HepG2 (cell line): ENCODE data around the gene TUBB4B. TPM values are rescaled to one million over a fixed set of nuclear protein-coding genes. Genes with fewer than 3 reads are reported as not detected.
A peak's percentile ranks its signal among the peaks of the same experiment; 100 is the strongest.

ENCODE experiments used
- DMAP1 ChIP-seq: IDR thresholded peaks from 2 replicates; pipeline ENCODE4 v1.6.1; 2016
- EHMT2 ChIP-seq: fragments of 200-600 bp; sonication (generic); IDR thresholded peaks from 2 replicates; pipeline ENCODE4 v1.7.0; 2017; ENCODE audit warnings: antibody characterized with exemption, low read depth, low read length, borderline replicate concordance
- GPN1 ChIP-seq: sonication (generic); formaldehyde crosslinking; IDR thresholded peaks from 2 replicates; pipeline ENCODE4 v1.5.1; 2020; ENCODE audit warnings: missing genetic modification reagents, borderline replicate concordance
- HNRNPK ChIP-seq: fragments of 200-400 bp; formaldehyde crosslinking; IDR thresholded peaks from 2 replicates; pipeline ENCODE4 v1.6.1; 2018; ENCODE audit warnings: low read length, low read depth, moderate library complexity, mild to moderate bottlenecking; ENCODE audit not compliant: poor library complexity, severe bottlenecking
- IKZF1 ChIP-seq: fragments of 450-650 bp; IDR thresholded peaks from 2 replicates; pipeline ENCODE4 v1.7.1; 2016
- JDP2 ChIP-seq: sonication (generic); formaldehyde crosslinking; IDR thresholded peaks from 2 replicates; pipeline ENCODE4 v1.8.1; 2022; ENCODE audit warnings: missing genetic modification reagents, borderline replicate concordance
- KLF13 ChIP-seq: sonication (generic); formaldehyde crosslinking; IDR thresholded peaks from 2 replicates; pipeline ENCODE4 v1.4.0; 2020; ENCODE audit warnings: mild to moderate bottlenecking, missing genetic modification reagents
- PAWR ChIP-seq: sonication (generic); formaldehyde crosslinking; IDR thresholded peaks from 2 replicates; pipeline ENCODE4 v1.4.0; 2020; ENCODE audit warnings: missing genetic modification reagents, mild to moderate bottlenecking, borderline replicate concordance
- RORA ChIP-seq: sonication (generic); formaldehyde crosslinking; IDR thresholded peaks from 2 replicates; pipeline ENCODE4 v1.5.0; 2020; ENCODE audit warnings: mild to moderate bottlenecking, missing genetic modification reagents, moderate library complexity
- SNAI1 ChIP-seq: sonication (generic); formaldehyde crosslinking; IDR thresholded peaks from 2 replicates; pipeline ENCODE4 v1.5.0; 2020; ENCODE audit warnings: mild to moderate bottlenecking, missing genetic modification reagents, borderline replicate concordance
- ZNF101 ChIP-seq: sonication (generic); formaldehyde crosslinking; IDR thresholded peaks from 2 replicates; pipeline ENCODE4 v1.4.0; 2020; ENCODE audit warnings: mild to moderate bottlenecking, low read depth, missing genetic modification reagents, borderline replicate concordance
- ZNF431 ChIP-seq: sonication (generic); formaldehyde crosslinking; IDR thresholded peaks from 2 replicates; pipeline ENCODE4 v1.9.0; 2022; ENCODE audit warnings: missing genetic modification reagents, low read depth, mild to moderate bottlenecking, borderline replicate concordance
- polyA plus RNA-seq, 8 experiments: library from polyadenylated mRNA; depleted of rRNA in 3 of 8; stranded (reverse) in 7 of 8; unstranded in 1 of 8; fragments of >200 nt; fragmentation: Illumina TruSeq in 4 of 8; extraction: Trizol in 4 of 8; gene quantifications; 2 replicates each; pipeline versions ENCODE4 v1.2.1 to v1.2.3, GENCODE V29; 2011 to 2016; ENCODE audit warnings: low read depth in 4 of 8, missing spikeins in 1 of 8, mixed read lengths in 1 of 8; ENCODE audit not compliant: insufficient read depth in 1 of 8
- total RNA-seq, 5 experiments: library from RNA; depleted of rRNA; stranded (reverse); fragments of >200 nt; fragmentation: Illumina TruSeq; extraction: Trizol; gene quantifications; 2 replicates each; pipeline ENCODE4 v1.2.3, GENCODE V29; 2016; ENCODE audit warnings: low read depth in 1 of 5
- TF ChIP-seq, protein P1 (sequence below), 2 experiments: fragments of 450-650 bp in 1 of 2; sonication (generic) in 1 of 2; formaldehyde crosslinking in 1 of 2; IDR thresholded peaks; 2 replicates each; pipeline versions ENCODE4 v1.6.1 to v1.8.0; 2016 to 2022; ENCODE audit warnings: antibody characterized with exemption in 1 of 2, mild to moderate bottlenecking in 1 of 2, missing genetic modification reagents in 1 of 2
- TF ChIP-seq, protein P2 (sequence below): sonication (generic); formaldehyde crosslinking; IDR thresholded peaks from 2 replicates; pipeline ENCODE4 v1.9.0; 2021; ENCODE audit warnings: missing genetic modification reagents, borderline replicate concordance
- TF ChIP-seq, protein P3 (sequence below): sonication (generic); formaldehyde crosslinking; IDR thresholded peaks from 2 replicates; pipeline ENCODE4 v1.5.0; 2020; ENCODE audit warnings: mild to moderate bottlenecking, low read depth, missing genetic modification reagents, borderline replicate concordance

TUBB4B gene
- total and polyA plus RNA-seq, 2 of the 13 experiments (the other 11 are each of a cell fraction or from before 2014, with no cell fraction given), result 182 to 412 TPM

DNA sequence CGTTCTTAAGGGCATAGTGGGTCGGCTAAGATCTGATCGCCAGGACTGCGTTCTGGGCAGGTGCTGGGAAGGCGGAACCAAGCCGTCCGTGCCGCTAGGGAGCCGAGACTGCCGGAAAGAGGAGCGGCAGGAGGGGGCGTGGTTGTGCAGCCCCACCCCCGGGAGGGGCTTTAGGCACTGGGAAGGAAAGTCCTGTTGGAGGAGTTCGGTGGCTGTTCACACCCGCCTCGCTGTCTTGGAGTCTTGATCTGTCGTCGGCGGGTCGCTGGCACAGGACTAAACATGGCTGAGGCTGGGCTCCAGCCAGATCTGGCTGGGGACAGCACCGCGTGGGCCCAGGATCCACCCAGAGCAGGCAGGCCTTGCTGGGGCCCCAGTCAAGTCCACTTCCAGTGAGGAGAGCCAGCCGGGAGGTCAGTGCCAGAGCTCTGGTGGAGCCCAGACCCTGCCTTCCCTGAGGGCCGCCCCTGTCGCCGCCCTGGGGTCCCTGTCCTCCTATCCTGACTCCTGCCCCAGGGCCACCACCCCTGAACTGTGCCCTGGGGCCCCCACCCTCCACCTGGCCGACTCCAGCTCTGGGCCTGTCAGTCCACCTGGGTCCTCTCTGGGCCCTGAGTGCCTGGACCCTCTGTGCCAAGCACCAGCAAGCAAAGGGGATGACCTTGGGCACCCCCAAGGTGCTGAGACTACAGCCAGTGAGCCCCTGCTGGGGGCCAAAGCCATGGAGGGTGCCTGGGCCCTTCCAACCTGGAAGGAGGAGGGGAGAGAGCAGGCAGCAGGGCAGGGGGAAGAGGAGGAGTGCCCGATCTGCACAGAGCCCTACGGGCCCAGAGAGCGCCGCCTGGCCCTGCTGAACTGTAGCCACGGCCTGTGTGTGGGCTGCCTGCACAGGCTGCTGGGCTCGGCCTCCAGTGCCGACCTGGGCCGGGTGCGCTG is 23.5 kb upstream of the TUBB4B start (continued):
- TF ChIP-seq, protein P1, sequence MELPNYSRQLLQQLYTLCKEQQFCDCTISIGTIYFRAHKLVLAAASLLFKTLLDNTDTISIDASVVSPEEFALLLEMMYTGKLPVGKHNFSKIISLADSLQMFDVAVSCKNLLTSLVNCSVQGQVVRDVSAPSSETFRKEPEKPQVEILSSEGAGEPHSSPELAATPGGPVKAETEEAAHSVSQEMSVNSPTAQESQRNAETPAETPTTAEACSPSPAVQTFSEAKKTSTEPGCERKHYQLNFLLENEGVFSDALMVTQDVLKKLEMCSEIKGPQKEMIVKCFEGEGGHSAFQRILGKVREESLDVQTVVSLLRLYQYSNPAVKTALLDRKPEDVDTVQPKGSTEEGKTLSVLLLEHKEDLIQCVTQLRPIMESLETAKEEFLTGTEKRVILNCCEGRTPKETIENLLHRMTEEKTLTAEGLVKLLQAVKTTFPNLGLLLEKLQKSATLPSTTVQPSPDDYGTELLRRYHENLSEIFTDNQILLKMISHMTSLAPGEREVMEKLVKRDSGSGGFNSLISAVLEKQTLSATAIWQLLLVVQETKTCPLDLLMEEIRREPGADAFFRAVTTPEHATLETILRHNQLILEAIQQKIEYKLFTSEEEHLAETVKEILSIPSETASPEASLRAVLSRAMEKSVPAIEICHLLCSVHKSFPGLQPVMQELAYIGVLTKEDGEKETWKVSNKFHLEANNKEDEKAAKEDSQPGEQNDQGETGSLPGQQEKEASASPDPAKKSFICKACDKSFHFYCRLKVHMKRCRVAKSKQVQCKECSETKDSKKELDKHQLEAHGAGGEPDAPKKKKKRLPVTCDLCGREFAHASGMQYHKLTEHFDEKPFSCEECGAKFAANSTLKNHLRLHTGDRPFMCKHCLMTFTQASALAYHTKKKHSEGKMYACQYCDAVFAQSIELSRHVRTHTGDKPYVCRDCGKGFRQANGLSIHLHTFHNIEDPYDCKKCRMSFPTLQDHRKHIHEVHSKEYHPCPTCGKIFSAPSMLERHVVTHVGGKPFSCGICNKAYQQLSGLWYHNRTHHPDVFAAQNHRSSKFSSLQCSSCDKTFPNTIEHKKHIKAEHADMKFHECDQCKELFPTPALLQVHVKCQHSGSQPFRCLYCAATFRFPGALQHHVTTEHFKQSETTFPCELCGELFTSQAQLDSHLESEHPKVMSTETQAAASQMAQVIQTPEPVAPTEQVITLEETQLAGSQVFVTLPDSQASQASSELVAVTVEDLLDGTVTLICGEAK (IDR thresholded peaks at IDR 0.05), result no peak
- TF ChIP-seq, protein P1 (CRISPR knock-in tag; IDR thresholded peaks at IDR 0.05), result 0 out of 2 replicates have a peak, but pooled peaks have one; percentile 12
- no peak for TF ChIP-seq PAWR (CRISPR knock-in tag)
- TF ChIP-seq, protein P2, sequence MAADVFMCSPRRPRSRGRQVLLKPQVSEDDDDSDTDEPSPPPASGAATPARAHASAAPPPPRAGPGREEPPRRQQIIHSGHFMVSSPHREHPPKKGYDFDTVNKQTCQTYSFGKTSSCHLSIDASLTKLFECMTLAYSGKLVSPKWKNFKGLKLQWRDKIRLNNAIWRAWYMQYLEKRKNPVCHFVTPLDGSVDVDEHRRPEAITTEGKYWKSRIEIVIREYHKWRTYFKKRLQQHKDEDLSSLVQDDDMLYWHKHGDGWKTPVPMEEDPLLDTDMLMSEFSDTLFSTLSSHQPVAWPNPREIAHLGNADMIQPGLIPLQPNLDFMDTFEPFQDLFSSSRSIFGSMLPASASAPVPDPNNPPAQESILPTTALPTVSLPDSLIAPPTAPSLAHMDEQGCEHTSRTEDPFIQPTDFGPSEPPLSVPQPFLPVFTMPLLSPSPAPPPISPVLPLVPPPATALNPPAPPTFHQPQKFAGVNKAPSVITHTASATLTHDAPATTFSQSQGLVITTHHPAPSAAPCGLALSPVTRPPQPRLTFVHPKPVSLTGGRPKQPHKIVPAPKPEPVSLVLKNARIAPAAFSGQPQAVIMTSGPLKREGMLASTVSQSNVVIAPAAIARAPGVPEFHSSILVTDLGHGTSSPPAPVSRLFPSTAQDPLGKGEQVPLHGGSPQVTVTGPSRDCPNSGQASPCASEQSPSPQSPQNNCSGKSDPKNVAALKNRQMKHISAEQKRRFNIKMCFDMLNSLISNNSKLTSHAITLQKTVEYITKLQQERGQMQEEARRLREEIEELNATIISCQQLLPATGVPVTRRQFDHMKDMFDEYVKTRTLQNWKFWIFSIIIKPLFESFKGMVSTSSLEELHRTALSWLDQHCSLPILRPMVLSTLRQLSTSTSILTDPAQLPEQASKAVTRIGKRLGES (CRISPR knock-in tag), result no peak
- TF ChIP-seq DMAP1 (CRISPR knock-in tag), result no peak
- 0 out of 2 replicates have a peak, but pooled peaks have one; percentile 64 for TF ChIP-seq SNAI1 (CRISPR knock-in tag)
- 0 out of 2 replicates have a peak, but pooled peaks have one; percentile 20 for TF ChIP-seq ZNF431
- TF ChIP-seq KLF13 (CRISPR knock-in tag), result peak; percentile 34; the same call in 1 of the 2 replicates
- TF ChIP-seq EHMT2, result no peak
- TF ChIP-seq RORA (CRISPR knock-in tag), result no peak
- no peak for TF ChIP-seq GPN1
- no peak for TF ChIP-seq HNRNPK
- TF ChIP-seq ZNF101 (CRISPR knock-in tag), result no peak
- TF ChIP-seq IKZF1, result no peak
- no peak for TF ChIP-seq JDP2
- TF ChIP-seq, protein P3, sequence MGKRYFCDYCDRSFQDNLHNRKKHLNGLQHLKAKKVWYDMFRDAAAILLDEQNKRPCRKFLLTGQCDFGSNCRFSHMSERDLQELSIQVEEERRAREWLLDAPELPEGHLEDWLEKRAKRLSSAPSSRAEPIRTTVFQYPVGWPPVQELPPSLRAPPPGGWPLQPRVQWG, result no peak
